Measurements from ENCODE around the gene EPHA1.

- TF ChIP-seq, protein P1, sequence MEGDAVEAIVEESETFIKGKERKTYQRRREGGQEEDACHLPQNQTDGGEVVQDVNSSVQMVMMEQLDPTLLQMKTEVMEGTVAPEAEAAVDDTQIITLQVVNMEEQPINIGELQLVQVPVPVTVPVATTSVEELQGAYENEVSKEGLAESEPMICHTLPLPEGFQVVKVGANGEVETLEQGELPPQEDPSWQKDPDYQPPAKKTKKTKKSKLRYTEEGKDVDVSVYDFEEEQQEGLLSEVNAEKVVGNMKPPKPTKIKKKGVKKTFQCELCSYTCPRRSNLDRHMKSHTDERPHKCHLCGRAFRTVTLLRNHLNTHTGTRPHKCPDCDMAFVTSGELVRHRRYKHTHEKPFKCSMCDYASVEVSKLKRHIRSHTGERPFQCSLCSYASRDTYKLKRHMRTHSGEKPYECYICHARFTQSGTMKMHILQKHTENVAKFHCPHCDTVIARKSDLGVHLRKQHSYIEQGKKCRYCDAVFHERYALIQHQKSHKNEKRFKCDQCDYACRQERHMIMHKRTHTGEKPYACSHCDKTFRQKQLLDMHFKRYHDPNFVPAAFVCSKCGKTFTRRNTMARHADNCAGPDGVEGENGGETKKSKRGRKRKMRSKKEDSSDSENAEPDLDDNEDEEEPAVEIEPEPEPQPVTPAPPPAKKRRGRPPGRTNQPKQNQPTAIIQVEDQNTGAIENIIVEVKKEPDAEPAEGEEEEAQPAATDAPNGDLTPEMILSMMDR (IDR thresholded peaks at IDR 0.05), result no peak
- TF ChIP-seq POLR2A (IDR thresholded peaks at IDR 0.05), result no peak
- no peak for TF ChIP-seq EP300 (IDR thresholded peaks at IDR 0.05)
These were observed 42.5 kb upstream of the EPHA1 start for GRCh38 chr7:143451122-143451521.
